C4-2B (cell line): Measurements from ENCODE around the gene H6PD.

Experiments
- CTCF ChIP-seq: fragments of 450-650 bp; conservative IDR thresholded peaks from 2 replicates; pipeline ENCODE4 v1.5.1; 2017; ENCODE audit warnings: mild to moderate bottlenecking
- ZFX ChIP-seq: fragments of 450-650 bp; IDR thresholded peaks from 2 replicates; pipeline ENCODE4 v1.6.1; 2017

- TF ChIP-seq CTCF (no peak), ZFX (no peak)
Observed at GRCh38 chr1:9246215-9246614, 11.6 kb downstream of the H6PD start.
